KOPT-K1 (cell line): ENCODE results near the gene ACTC1.
"Not testable (repeated sequence)": the region's sequence is repeated elsewhere in the genome, so short reads cannot be mapped to it uniquely, and the experiment has no call there.

Experiments
- H3K27ac ChIP-seq: fragments of 200-600 bp; sonication (generic); 2 replicates; pipeline ENCODE4 v1.5.1; 2016; ENCODE audit warnings: antibody characterized with exemption, mild to moderate bottlenecking, low read depth, low read length; ENCODE audit not compliant: poor library complexity, severe bottlenecking
- H3K36me3 ChIP-seq: fragments of 200-600 bp; sonication (generic); 2 replicates; pipeline ENCODE4 v1.5.1; 2017; ENCODE audit warnings: antibody characterized with exemption, mild to moderate bottlenecking, low read length, moderate library complexity; ENCODE audit not compliant: insufficient read depth
- H3K9me3 ChIP-seq: fragments of 200-600 bp; sonication (generic); 2 replicates; pipeline ENCODE4 v1.5.1; 2017; ENCODE audit warnings: antibody characterized with exemption, low read length, mild to moderate bottlenecking; ENCODE audit not compliant: insufficient read depth, poor library complexity, severe bottlenecking

Gene ACTC1

DNA sequence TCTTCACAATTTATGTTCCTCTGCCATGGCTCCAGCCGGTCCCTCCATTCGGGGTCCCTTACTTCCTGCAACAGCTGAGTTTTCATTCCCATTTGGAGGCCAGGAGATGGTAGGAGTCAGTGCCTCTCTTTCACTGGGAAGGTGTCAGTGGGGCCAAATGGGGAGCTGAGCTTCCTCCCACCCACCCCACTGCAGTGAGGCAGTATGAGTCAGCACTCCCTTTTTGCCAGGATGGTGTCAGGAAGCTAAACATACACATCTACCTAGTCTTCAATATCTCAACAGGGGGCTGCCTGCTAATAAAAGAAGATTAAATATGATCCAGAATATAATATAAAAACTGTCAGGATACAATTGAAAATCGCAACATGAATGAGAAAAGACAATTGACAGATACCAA lies 12.7 kb upstream of the ACTC1 start:
- Histone ChIP-seq H3K36me3 (no peaks in the 10 kb centered on the region), H3K27ac (no peak overlapping the region), H3K9me3 (no peaks in the 10 kb centered on the region)

GRCh38 chr15:34807241-34807640 lies 11.9 kb upstream of the ACTC1 start:
- H3K9me3 ChIP-seq, H3K36me3 ChIP-seq, H3K27ac ChIP-seq: not testable (repeated sequence)

GRCh38 chr15:34804776-34805175 lies 9.4 kb upstream of the ACTC1 start:
- Histone ChIP-seq H3K9me3 (no peaks in the 10 kb centered on the region), H3K27ac (no peak overlapping the region), H3K36me3 (no peaks in the 10 kb centered on the region)

DNA sequence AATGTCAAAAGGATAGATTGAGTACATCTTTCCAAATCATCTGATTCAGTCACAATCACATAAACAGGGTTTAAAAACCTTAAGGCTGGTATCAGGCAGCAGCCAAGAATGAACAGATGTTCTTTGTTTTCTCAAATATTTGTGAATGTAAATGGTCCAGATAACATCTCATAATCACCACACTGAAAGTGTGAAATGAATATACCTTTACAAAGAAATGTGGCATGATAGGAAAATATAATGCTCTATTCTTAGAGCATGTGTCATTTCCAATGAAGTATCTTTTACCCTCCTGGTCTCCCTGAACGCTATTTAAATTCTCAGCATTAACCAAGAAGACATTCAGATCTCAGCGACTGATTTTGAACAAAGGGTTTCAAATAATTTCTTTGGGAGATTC lies 8.8 kb upstream of the ACTC1 start:
- Histone ChIP-seq H3K9me3 (no peaks in the 10 kb centered on the region), H3K27ac (no peak overlapping the region), H3K36me3 (no peaks in the 10 kb centered on the region)

- H3K9me3 ChIP-seq, result no peaks in the 10 kb centered on the region
- no peaks in the 10 kb centered on the region for H3K36me3 ChIP-seq
- no peak overlapping the region for H3K27ac ChIP-seq
Observed at GRCh38 chr15:34802803-34803750, 7.7 kb upstream of the ACTC1 start.

GRCh38 chr15:34802371-34802770 lies 7.0 kb upstream of the ACTC1 start:
- Histone ChIP-seq H3K27ac (no peak overlapping the region), H3K9me3 (no peaks in the 10 kb centered on the region), H3K36me3 (no peaks in the 10 kb centered on the region)

DNA sequence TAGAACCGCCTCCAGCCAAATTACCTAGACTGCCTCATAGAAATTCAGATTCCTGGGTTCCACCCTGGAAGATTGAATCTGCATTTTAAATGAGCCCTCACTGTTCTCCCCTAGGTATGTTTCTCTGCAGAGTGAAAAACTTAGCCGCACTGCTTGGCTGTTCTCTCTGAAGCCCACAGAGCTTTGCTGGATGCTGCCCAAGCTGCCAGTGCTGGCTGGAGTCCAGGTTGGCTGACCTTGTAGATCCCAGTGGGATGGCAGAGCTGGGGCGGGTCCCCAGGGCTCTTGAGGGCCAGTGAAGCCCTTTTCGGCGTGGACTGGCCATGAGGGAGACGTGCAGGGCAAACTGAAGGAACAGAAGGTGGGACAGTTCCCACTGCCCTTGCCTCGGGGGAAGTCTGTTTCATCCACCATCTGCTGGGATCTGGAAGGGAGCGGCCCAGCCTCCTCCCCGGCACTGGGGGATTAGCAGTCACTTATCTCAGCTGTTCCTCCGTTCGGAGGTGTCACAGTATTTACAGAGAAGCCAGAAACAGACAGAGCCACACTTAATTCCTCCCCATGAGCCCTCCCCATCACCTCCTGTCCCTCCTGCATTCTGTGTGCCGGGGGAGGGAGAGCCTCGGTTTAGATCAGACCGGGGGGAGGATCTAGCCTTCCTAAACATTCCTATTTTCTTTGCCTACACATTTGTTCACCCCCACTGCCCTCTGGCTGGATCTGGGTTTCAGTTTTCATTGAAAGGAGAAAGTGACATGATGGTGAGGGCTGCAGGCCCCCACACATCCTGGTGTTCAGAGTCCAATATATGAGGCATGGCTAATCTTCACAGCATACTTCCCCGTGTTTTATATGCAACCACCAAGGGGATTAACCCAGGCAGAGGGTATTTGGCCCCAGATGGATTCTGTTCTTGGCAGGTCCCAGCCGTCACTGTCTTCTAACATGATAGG lies 4.1 kb upstream of the ACTC1 start:
- H3K9me3 ChIP-seq, result no peaks in the 10 kb centered on the region
- H3K36me3 ChIP-seq, result no peaks in the 10 kb centered on the region
- no peak overlapping the region for H3K27ac ChIP-seq

DNA sequence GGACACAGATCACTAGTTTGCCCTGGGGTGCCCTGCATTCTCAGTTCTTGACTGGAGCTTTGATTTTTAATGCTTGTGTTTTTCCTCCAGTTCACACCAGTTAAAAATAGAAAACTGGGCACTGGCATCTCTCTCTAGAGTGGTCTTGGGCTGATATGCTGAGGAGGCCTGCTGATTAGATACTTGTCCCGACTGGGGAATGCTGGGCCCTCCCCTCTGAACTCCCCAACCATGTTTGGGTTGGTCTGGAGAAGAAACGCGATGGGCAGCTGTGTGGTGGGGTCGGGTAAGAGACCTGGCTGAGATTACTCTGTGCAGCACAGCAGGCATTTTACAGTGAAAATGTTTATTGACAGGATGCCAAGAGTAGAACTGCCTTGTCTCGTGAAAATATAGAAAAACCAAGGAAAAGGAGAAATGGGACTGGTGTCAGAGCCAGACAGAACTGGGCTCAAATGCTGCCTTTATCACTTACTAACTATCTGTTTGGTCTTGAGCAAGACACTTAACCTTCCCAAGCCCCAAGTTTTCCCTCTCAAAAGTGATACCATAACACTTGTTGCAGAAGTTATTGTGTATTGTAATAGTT lies 1.6 kb upstream of the ACTC1 start:
- no peak overlapping the region for H3K27ac ChIP-seq
- no peaks in the 10 kb centered on the region for H3K36me3 ChIP-seq
- no peaks in the 10 kb centered on the region for H3K9me3 ChIP-seq

- no peaks in the 10 kb centered on the region for H3K36me3 ChIP-seq
- no peaks in the 10 kb centered on the region for H3K9me3 ChIP-seq
- H3K27ac ChIP-seq, result no peak overlapping the region
Observed at GRCh38 chr15:34794590-34795206, 651 bp downstream of the ACTC1 start.

GRCh38 chr15:34793901-34794300 lies 1.4 kb downstream of the ACTC1 start:
- no peaks in the 10 kb centered on the region for H3K36me3 ChIP-seq

GRCh38 chr15:34793071-34793470 lies 2.3 kb downstream of the ACTC1 start:
- Histone ChIP-seq H3K27ac (no peak overlapping the region), H3K9me3 (no peaks in the 10 kb centered on the region), H3K36me3 (no peaks in the 10 kb centered on the region)

More at GRCh38 chr15:34793901-34794300, 1.4 kb downstream of the ACTC1 start:
- H3K9me3 ChIP-seq, result no peaks in the 10 kb centered on the region
- no peak overlapping the region for H3K27ac ChIP-seq

- H3K9me3 ChIP-seq, result no peaks in the 10 kb centered on the region
- no peak overlapping the region for H3K27ac ChIP-seq
- no peaks in the 10 kb centered on the region for H3K36me3 ChIP-seq
Observed at GRCh38 chr15:34791701-34792100, 3.6 kb downstream of the ACTC1 start.

DNA sequence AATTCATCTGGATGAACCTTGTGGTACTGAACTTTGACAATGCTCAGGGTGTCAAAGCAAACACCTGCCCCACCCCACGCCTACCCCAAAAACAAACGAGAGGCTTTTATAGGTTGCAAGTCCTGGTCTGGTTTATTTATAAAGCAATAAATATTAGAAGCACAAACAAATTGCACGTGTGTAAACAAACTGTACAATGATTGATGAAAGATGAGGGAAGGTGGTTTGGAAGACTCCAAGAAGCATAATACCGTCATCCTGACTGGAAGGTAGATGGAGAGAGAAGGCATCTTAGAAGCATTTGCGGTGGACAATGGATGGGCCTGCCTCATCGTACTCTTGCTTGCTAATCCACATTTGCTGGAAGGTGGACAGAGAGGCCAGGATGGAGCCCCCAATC lies 5.2 kb downstream of the ACTC1 start:
- H3K9me3 ChIP-seq, result no peaks in the 10 kb centered on the region
- H3K27ac ChIP-seq, result no peak overlapping the region
- H3K36me3 ChIP-seq, result no peaks in the 10 kb centered on the region

- Histone ChIP-seq H3K36me3 (no peaks in the 10 kb centered on the region), H3K9me3 (no peaks in the 10 kb centered on the region), H3K27ac (no peak overlapping the region)
Observed at GRCh38 chr15:34789326-34789725, 6.0 kb downstream of the ACTC1 start.

DNA sequence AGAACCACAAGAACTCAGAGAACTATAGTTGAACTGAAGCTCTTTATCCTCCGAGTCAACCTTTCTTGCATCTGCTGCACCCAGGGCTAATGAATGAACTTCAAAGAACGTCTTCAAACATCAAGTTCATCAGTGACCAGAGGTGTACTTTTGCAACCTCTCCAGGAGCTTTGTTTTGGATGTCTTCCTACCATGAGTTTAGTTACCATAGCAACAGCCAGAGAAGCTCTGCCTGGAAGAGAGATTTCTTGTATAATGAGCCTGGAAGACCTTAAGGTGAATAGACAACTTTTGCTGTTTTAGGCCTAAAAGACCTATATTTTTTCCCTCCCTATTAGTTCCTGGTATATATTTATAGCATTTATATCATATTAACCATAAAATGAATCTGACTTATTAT lies 9.1 kb downstream of the ACTC1 start:
- H3K36me3 ChIP-seq, result no peaks in the 10 kb centered on the region
- H3K9me3 ChIP-seq, result no peaks in the 10 kb centered on the region
- no peak overlapping the region for H3K27ac ChIP-seq
